Activated T-helper 17 cell treated with anti-CD3 and anti-CD28 coated beads, Interleukin-2, amount 50 U/mL, for 72 hours (primary cell): ENCODE results near the gene CUL5. TPM values are rescaled to one million over a fixed set of nuclear protein-coding genes. Genes with fewer than 3 reads are reported as not detected.
"Not testable (repeated sequence)": the region's sequence is repeated elsewhere in the genome, so short reads cannot be mapped to it uniquely, and the experiment has no call there.

ENCODE experiments used
- ATAC-seq: fragments of 150-1000 bp; cut with Tn5 transposase; replicated peaks from 2 replicates; pipeline ENCODE4 v1.10.0; 2021; ENCODE audit warnings: mild to moderate bottlenecking, moderate library complexity
- H3K27ac Mint-ChIP-seq: one replicate; pipeline ENCODE4 v1.8.0; 2022; ENCODE audit warnings: mixed read lengths
- H3K27me3 Mint-ChIP-seq: one replicate; pipeline ENCODE4 v1.8.0; 2022; ENCODE audit warnings: mixed read lengths
- H3K36me3 Mint-ChIP-seq: one replicate; pipeline ENCODE4 v1.8.0; 2022; ENCODE audit warnings: low read depth, mild to moderate bottlenecking, mixed read lengths
- H3K4me1 Mint-ChIP-seq: one replicate; pipeline ENCODE4 v1.8.0; 2022; ENCODE audit warnings: mixed read lengths
- H3K4me3 Mint-ChIP-seq: one replicate; pipeline ENCODE4 v1.8.0; 2022; ENCODE audit warnings: mild to moderate bottlenecking, mixed read lengths
- H3K9me3 Mint-ChIP-seq: one replicate; pipeline ENCODE4 v1.8.0; 2022; ENCODE audit warnings: mixed read lengths
- total RNA-seq, 2 donors: library from RNA; stranded (reverse); gene quantifications; one replicate each; pipeline ENCODE4 v1.2.3, GENCODE V29; 2022

Gene CUL5
- total RNA-seq, 2 donors from 2014 or later: 32.3 to 34.4 TPM

DNA sequence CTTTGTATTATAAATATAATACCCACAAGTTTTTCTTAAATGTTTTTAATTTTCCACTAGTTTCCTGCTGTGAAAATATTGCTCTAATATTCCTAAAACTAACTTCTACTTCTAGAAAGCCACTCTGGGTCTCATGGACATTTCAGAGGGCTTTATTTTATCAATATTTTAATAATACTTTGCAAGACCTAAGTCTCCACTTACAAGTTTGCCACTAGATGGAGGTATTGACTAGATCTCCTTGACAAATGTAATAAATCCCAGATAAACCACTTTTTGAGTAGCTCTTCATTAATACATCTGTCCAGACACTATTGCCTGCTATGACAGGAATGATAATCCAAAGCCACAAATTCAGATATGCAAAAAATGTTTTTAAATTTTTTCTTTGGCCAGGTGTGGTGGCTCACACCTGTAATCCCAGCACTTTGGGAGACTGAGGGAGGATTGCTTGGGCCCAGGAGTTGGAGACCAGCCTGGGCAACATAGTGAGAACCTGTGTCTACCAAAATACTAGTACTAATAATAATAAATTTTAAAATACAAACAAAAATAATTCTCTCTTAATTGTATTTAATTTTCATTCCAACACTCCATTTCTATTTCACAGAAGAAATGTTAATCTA, 109.2 kb downstream of the CUL5 start:
- no peak overlapping the region for H3K4me3 Mint-ChIP-seq
- no peak overlapping the region for H3K27ac Mint-ChIP-seq
- peaks cover 10% of the 10 kb centered on the region for H3K4me1 Mint-ChIP-seq
- H3K36me3 Mint-ChIP-seq: no peaks in the 10 kb centered on the region
- H3K27me3 Mint-ChIP-seq: no peaks in the 10 kb centered on the region
- ATAC-seq: no peak
- H3K9me3 Mint-ChIP-seq: no peaks in the 10 kb centered on the region

DNA sequence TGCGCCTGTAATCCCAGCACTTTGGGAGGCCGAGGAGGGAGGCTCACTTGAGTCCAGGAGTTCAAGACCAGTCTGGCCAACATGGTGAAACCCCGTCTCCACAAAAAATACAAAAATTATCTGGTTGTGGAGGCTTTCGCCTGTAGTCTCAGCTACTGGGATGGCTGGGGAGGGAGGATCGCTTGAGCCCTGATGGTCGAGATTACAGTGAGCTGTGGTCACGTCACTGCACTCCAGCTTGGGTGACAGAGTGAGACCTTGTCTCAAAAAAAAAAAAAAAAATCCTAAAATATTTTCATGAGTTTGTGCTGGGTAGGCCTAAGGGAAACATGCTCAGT, 112.2 kb downstream of the CUL5 start:
- peaks cover 35% of the 10 kb centered on the region for H3K4me1 Mint-ChIP-seq
- ATAC-seq: peak; percentile 16
- H3K27me3 Mint-ChIP-seq, H3K9me3 Mint-ChIP-seq: not testable (repeated sequence)
- peak overlapping the region; percentile 90 for H3K4me3 Mint-ChIP-seq
- peaks cover 12% of the 10 kb centered on the region for H3K36me3 Mint-ChIP-seq
- peak overlapping the region; percentile 81 for H3K27ac Mint-ChIP-seq

DNA sequence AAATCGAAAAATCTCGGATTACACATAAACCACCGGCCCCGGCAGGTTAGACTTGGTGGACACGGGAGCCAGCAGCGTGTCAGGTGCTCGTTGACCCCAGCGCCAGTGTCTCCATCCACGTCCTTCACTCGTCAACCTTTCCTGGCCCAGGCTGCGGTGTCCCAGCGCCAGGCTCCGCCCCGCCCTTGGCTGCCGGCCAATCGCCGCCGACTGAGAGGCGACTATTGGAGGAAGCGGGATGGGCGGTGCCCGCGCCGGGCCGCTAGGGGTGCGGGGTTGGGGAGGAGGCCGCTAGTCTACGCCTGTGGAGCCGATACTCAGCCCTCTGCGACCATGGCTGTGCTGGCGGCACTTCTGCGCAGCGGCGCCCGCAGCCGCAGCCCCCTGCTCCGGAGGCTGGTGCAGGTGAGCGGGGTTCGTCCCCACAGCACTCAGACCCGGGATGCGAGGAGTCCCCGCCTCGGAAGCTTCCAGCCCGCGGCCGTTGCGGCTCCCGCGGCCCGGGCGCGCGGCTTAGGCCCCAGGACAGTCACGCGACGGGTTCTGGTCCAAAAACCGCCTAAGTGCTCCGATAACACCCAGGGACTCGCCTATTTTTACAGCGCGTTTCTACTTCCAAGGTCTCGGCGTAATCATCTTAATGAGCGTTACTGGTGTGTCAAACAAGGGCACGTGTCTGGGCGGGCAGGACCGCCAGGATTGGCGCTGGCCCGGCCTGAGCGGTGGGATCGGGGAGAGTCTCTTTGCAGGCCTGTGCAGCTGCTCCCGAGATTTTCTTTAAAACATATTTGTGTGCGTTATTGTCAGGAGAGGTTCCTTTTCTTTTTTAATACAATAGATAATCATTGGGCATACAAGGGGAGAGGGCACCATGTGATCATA, 112.8 kb downstream of the CUL5 start, which contains the start of gene ACAT1:
TSS of gene ACAT1 (plus strand) at position 294 of the 882 bp plus-strand sequence. CDS start at position 334, 40 bp downstream.
- peak; percentile 97 for ATAC-seq

DNA sequence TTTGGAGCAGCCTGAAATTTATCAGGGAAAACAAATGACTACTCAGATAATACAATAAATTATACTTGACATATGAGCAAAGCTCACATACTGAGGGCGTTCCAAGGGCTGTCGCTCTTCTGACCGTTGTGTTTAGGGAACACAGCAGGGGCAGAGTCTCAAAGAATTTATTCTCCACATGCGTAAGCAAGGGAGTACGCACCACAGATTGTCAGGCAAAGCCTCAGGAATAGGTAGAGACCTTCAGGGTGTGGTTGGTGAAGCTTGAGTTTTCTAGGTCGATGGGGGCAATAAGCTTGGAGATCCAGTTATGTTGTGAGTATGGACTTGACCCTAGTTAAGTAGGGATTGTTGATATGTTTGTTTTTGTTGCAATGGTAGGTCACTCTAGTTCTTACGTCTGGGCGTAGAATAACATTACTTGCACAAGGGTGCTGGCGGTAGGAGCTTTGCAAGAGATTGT, 113.5 kb downstream of the CUL5 start:
- Mint-ChIP-seq H3K9me3 (no peaks in the 10 kb centered on the region), H3K27me3 (no peaks in the 10 kb centered on the region), H3K36me3 (peaks cover 20% of the 10 kb centered on the region), H3K4me3 (peak overlapping the region; percentile 90), H3K27ac (peak overlapping the region; percentile 81), H3K4me1 (peaks cover 43% of the 10 kb centered on the region)
- no peak for ATAC-seq

More for the DNA sequence above, 112.8 kb downstream of the CUL5 start, which contains the start of gene ACAT1:
- peak within 1 kb of the TSS; percentile 90 for H3K4me3 Mint-ChIP-seq
- H3K27ac Mint-ChIP-seq: peak within 1 kb of the TSS; percentile 81
- H3K27me3 Mint-ChIP-seq: no peaks in the 10 kb centered on the region
- peaks cover 40% of the 10 kb centered on the region for H3K4me1 Mint-ChIP-seq
- peaks cover 18% of the 10 kb centered on the region for H3K36me3 Mint-ChIP-seq
- H3K9me3 Mint-ChIP-seq: no peaks in the 10 kb centered on the region

DNA sequence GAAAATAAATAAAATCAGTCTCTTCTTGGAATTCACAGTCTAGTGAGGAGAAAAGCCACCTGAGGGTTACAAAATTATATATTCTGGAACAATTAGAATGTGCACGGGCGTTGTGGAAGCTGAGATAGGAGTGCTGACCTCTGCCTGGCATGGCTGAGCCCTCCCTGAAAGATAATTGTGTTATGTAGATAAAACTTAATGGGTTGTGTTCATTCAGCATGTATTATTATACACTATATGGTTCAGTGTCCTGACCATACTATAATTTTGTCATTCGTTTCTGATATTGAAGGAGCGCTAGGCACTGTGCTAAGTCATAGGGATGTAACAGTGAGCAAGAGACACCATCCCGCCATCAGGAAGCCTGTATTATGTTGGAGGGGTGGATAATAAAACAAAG, 116.4 kb downstream of the CUL5 start:
- H3K4me1 Mint-ChIP-seq: peaks cover 43% of the 10 kb centered on the region

DNA sequence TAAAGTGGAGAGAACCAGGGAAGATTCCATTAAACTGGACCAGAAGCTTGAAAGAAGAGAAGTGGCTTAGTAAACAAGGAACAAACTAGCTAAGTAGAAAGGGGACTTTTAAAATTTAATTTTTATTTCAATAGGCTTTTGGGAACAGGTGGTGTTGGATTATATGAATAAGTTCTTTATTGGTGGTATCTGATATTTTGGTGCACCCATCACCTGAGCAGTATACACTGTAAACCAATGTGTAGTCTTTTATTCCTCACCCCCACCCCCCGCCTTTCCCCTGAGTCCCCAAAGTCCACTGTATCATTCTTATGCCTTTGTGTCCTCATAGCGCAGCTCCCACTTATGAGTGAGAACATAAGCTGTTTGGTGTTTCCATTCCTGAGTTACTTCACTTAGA, 120.1 kb downstream of the CUL5 start:
- Mint-ChIP-seq H3K36me3 (peaks cover 75% of the 10 kb centered on the region), H3K27ac (peak overlapping the region; percentile 38)
- no peak for ATAC-seq

More for the DNA sequence above, 116.4 kb downstream of the CUL5 start:
- no peaks in the 10 kb centered on the region for H3K27me3 Mint-ChIP-seq
- peaks cover 47% of the 10 kb centered on the region for H3K36me3 Mint-ChIP-seq
- H3K27ac Mint-ChIP-seq: peak overlapping the region; percentile 65
- H3K9me3 Mint-ChIP-seq: no peaks in the 10 kb centered on the region
- ATAC-seq: no peak
- H3K4me3 Mint-ChIP-seq: peak overlapping the region; percentile 90

DNA sequence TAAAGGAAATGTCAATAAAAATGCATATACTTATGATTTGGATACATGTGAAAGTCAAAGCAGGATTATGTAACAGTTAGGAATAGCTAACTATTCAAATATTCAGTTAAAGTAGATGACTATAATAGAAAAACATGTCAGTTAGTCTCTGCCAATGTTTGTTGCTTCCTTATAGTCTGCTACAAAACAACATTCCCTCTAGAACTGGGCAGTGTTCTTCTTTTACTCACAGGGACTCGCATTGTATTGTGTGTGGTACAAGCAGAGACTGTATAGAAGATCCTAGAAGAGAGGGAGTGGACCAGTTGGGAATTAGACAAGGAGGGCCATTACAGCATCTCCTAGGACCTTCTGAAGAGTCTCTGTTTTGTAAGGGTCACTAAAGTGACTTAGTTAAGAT, 123.3 kb downstream of the CUL5 start:
- Mint-ChIP-seq H3K27me3 (no peaks in the 10 kb centered on the region), H3K4me1 (peaks cover 5% of the 10 kb centered on the region), H3K4me3 (no peak overlapping the region), H3K9me3 (no peaks in the 10 kb centered on the region), H3K27ac (peak overlapping the region; percentile 62), H3K36me3 (peaks cover 87% of the 10 kb centered on the region)
- ATAC-seq: no peak

More for the DNA sequence above, 120.1 kb downstream of the CUL5 start:
- peaks cover 26% of the 10 kb centered on the region for H3K4me1 Mint-ChIP-seq
- no peak overlapping the region for H3K4me3 Mint-ChIP-seq
- H3K9me3 Mint-ChIP-seq: no peaks in the 10 kb centered on the region
- H3K27me3 Mint-ChIP-seq: no peaks in the 10 kb centered on the region

DNA sequence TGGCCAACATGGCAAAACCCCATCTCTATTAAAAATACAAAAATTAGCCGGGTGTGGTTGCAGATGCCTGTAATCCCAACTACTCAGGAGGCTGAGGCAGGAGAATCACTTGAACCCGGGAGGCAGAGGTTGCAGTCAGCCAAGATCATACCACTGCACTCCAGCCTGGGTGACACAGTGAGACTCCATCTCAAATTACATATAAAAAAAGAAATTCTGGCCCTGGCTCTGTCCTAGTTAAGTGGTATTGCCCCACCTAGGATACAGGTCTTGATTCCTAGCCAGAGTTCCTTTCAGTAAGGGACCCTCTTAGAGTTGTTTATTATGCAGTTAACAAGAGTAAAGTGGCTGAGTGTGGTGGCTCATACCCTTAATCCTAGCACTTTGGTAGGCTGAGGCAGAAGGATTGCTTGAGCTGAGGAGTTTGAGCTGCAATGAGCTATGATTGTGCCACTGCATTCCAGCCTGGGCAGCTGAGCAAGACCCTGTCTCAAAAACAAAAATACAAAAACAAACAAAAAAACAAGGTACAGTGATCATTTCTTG, 124.4 kb downstream of the CUL5 start:
- ATAC-seq, H3K27ac Mint-ChIP-seq, H3K4me3 Mint-ChIP-seq, H3K27me3 Mint-ChIP-seq, H3K9me3 Mint-ChIP-seq: not testable (repeated sequence)
- H3K4me1 Mint-ChIP-seq: peaks cover 11% of the 10 kb centered on the region
- peaks cover 87% of the 10 kb centered on the region for H3K36me3 Mint-ChIP-seq

DNA sequence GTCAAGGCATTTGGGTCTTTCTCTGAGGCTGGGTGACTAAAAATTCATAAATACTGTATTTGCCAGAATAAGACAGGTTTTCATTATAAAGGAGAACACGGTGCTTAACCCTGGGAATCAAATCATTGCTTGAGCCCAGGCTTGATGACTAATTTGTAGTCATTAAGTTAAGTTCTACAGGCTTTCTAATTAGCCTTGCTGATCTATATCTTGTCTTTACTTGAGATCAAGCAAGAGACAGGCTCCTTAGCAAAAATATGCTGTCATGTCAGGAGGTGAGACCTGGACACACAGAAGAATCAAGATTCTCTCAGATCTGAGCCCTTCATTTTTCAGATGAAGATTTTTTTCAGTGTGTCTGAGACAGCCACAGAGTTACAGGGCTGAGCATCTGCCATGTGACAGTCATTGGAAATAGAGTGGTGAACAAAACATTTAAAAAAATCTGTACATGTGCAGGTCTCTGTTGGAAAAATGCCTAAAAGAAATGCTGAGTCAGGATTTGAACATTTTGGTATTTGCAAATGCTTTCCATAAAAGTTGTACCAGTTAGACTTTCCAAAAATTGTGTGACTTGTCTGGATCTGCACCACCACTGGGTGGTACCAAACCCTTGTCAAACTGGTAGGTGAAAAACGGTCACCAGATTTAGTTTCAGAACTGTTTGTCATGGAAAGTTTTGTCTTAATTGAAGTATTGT, 127.3 kb downstream of the CUL5 start:
- H3K36me3 Mint-ChIP-seq: peaks cover 58% of the 10 kb centered on the region
- no peaks in the 10 kb centered on the region for H3K27me3 Mint-ChIP-seq
- H3K4me3 Mint-ChIP-seq: no peak overlapping the region
- peaks cover 19% of the 10 kb centered on the region for H3K4me1 Mint-ChIP-seq
- H3K27ac Mint-ChIP-seq: peak overlapping the region; percentile 62
- H3K9me3 Mint-ChIP-seq: no peaks in the 10 kb centered on the region
- peak; percentile 68 for ATAC-seq

DNA sequence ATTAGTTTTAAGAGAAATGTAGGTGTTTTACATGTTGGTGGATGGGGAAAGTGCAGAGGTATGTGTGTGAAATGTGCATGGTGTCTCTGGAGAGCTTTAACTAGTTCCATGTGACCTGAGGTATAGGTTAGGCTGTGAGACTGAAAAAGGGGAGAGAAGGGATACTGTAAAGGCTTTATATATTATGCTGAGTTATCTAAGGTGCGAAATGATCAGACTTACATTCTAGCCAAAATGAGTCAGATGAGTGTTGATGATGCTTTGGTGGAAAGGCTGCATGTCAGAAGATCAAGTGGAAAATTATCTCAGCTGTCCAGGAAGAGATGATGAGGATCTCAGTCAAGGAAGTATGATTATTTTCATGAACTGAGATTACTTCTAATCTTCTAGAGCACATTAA, 128.5 kb downstream of the CUL5 start:
- peaks cover 54% of the 10 kb centered on the region for H3K36me3 Mint-ChIP-seq
- peak; percentile 71 for ATAC-seq
- no peaks in the 10 kb centered on the region for H3K27me3 Mint-ChIP-seq
- H3K9me3 Mint-ChIP-seq: no peaks in the 10 kb centered on the region
- peak overlapping the region; percentile 3 for H3K4me3 Mint-ChIP-seq
- H3K27ac Mint-ChIP-seq: peak overlapping the region; percentile 45
- peaks cover 19% of the 10 kb centered on the region for H3K4me1 Mint-ChIP-seq

DNA sequence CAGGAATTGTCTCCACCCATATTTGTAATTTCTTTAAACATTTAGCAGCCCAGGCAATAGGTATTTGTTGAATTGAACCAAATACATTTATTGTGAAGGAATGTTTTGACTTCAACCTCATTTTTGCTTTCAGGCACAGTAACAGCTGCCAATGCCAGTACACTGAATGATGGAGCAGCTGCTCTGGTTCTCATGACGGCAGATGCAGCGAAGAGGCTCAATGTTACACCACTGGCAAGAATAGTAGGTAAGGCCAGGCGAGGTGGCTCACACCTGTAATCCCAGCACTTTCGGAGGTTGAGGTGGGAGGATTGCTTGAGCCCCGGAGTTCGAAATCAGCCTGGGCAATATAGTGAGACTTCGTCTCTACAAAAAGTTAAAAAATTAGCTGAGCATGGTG, 133.6 kb downstream of the CUL5 start:
- no peak overlapping the region for H3K27ac Mint-ChIP-seq
- no peak overlapping the region for H3K4me3 Mint-ChIP-seq
- peaks cover 3% of the 10 kb centered on the region for H3K36me3 Mint-ChIP-seq
- no peaks in the 10 kb centered on the region for H3K27me3 Mint-ChIP-seq
- peaks cover 23% of the 10 kb centered on the region for H3K4me1 Mint-ChIP-seq
- no peak for ATAC-seq
- no peaks in the 10 kb centered on the region for H3K9me3 Mint-ChIP-seq

DNA sequence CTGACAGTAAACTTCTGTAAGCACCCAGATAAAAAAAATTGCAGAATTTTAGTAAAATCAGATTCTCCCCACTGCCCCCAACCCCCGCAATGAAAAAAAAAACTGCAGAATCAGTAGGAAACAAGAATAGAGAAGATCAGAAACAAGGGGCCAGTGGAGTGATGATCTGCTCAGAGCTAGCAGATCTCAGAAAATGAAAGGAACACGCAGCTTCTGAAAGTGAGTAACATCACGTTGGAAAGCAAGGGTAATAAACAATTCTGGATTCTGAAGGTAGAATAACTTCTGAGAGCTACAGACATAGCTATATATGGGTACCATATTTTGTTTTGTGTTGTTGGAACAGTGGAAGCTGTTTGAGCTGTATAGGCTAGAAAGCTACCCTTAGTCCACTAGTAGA, 135.9 kb downstream of the CUL5 start:
- no peaks in the 10 kb centered on the region for H3K36me3 Mint-ChIP-seq
- H3K9me3 Mint-ChIP-seq: no peaks in the 10 kb centered on the region
- ATAC-seq: peak; percentile 58
- H3K4me1 Mint-ChIP-seq: peaks cover 20% of the 10 kb centered on the region
- H3K4me3 Mint-ChIP-seq: peak overlapping the region; percentile 8
- no peaks in the 10 kb centered on the region for H3K27me3 Mint-ChIP-seq
- peak overlapping the region; percentile 78 for H3K27ac Mint-ChIP-seq

DNA sequence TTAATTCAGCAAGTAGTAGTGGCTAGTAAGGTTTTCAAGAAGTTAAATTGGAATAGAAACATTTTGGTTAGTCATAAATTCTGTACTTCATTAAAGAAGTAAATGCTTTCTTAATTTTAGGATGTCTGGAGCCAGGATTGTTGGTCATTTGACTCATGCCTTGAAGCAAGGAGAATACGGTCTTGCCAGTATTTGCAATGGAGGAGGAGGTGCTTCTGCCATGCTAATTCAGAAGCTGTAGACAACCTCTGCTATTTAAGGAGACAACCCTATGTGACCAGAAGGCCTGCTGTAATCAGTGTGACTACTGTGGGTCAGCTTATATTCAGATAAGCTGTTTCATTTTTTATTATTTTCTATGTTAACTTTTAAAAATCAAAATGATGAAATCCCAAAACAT, 138.5 kb downstream of the CUL5 start:
- Mint-ChIP-seq H3K36me3 (no peaks in the 10 kb centered on the region), H3K9me3 (no peaks in the 10 kb centered on the region), H3K27me3 (no peaks in the 10 kb centered on the region), H3K27ac (peak overlapping the region; percentile 53), H3K4me1 (peaks cover 16% of the 10 kb centered on the region), H3K4me3 (no peak overlapping the region)
- no peak for ATAC-seq

DNA sequence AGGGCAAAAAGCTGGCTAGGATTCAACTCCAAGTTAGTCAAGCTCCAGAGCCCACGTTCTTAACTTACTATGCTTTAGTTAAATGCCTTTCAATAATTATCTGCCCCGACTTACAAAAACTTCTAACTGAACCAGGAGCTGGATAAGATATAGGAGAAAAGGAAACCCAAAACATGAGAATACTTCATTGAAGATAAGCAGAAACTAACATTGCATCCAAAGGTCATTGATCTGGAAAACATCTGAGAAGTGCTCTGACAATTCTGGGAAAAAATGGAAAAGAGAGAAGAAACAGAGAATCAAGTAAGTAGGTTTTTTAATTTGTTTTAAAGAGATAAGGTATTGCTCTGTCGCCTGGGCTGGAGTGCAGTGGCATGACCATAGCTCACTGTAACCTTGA, 139.9 kb downstream of the CUL5 start:
- Mint-ChIP-seq H3K27me3 (no peaks in the 10 kb centered on the region), H3K4me3 (no peak overlapping the region), H3K4me1 (peaks cover 16% of the 10 kb centered on the region), H3K36me3 (no peaks in the 10 kb centered on the region), H3K27ac (peak overlapping the region; percentile 83), H3K9me3 (no peaks in the 10 kb centered on the region)
- ATAC-seq: no peak
